Effector CD4-positive, alpha-beta T cell (primary cell): ENCODE measurements around the gene BECN2.
A peak's percentile ranks its signal among the peaks of the same experiment; 100 is the strongest.
"Not testable (repeated sequence)": the region's sequence is repeated elsewhere in the genome, so short reads cannot be mapped to it uniquely, and the experiment has no call there.

Source experiments
- DNase-seq: peaks from one replicate; pipeline ENCODE4 v3.0.0-alpha.2; 2020

The BECN2 gene

GRCh38 chr1:241979926-241980325 is 22.4 kb downstream of the BECN2 start:
- no peak for DNase-seq

- DNase-seq: no peak
Measured at GRCh38 chr1:241985787-241986186, 28.2 kb downstream of the BECN2 start.

- DNase-seq: not testable (repeated sequence)
Measured at GRCh38 chr1:241988389-241988930, 30.9 kb downstream of the BECN2 start.

GRCh38 chr1:241990040-241990439 is 32.5 kb downstream of the BECN2 start:
- no peak for DNase-seq

- no peak for DNase-seq
Measured at GRCh38 chr1:241992734-241993133, 35.2 kb downstream of the BECN2 start.

- no peak for DNase-seq
Measured at GRCh38 chr1:241994171-241994570, 36.6 kb downstream of the BECN2 start.

- no peak for DNase-seq
Measured at GRCh38 chr1:241997401-241997998, 39.9 kb downstream of the BECN2 start.

GRCh38 chr1:241998412-241998921 is 40.9 kb downstream of the BECN2 start:
- peak; percentile 15 for DNase-seq

- DNase-seq: no peak
Measured at GRCh38 chr1:241999026-241999425, 41.5 kb downstream of the BECN2 start, which contains the start of gene MAP1LC3C. TSS of gene MAP1LC3C (minus strand) at chr1:241999098. CDS start at chr1:241999008, 90 bp downstream.

GRCh38 chr1:242000434-242000833 is 42.9 kb downstream of the BECN2 start:
- DNase-seq: no peak

GRCh38 chr1:242002072-242002471 is 44.5 kb downstream of the BECN2 start:
- no peak for DNase-seq

GRCh38 chr1:242002510-242002909 is 44.9 kb downstream of the BECN2 start:
- no peak for DNase-seq

GRCh38 chr1:242004751-242005495 is 47.4 kb downstream of the BECN2 start:
- DNase-seq: no peak

GRCh38 chr1:242005866-242006535 is 48.4 kb downstream of the BECN2 start:
- no peak for DNase-seq

GRCh38 chr1:242006976-242007375 is 49.4 kb downstream of the BECN2 start:
- no peak for DNase-seq
